ENCODE results near the gene TMEM19.

The TMEM19 gene
- 6.7 to 10.2 (median 8.7) reads per million in 3 donors for total RNA-seq

DNA sequence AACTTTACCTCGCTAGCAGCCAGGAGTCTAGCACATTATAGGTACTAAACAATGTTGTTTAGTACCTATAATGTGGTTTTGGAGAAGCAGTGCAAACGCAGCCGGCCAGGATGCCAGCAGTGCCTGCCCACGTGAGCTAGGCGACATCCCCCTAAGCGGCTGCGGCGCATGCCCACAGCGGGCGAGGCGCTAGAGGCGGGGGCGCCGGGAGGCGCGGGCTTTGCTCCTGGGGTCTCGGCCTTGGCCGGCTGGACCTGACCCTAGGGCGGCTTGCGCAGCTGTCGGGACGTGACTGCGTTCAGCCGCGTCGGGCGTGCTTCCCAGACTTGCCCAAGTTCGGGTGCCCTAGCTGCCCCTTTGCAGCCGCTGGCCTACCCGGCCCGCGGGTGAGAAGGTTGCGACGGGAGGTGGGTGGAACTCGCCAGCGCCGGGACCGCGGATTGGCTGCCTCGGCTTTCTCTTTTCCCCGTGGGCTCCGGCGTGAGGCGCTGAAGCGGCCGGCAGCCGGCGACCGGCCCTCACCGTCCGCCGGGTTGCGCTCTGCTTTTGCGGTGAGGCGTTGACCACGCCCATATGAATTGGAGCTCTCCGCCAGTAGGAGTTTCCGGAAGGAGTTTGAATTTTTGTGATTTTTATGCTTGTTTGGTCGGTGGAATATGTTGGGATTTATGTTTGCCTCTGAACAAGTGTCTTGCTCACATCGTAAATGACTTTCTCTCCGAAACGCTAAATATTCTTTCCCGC, at the start of gene TMEM19:
Gene TMEM19 (plus strand): TSS at position 169 of the 744 bp plus-strand sequence. CDS start 599 bp downstream, outside the sequence.
- H3K9me3 ChIP-seq (ENCODE audit: control insufficient read depth, low read length) = no peaks in the 10 kb centered on the region
- peak within 1 kb of the TSS; percentile 77 for H3K27ac ChIP-seq (ENCODE audit: insufficient read depth, low read length, poor library complexity, severe bottlenecking)
- peak within 1 kb of the TSS; percentile 80 for H3K4me3 ChIP-seq (ENCODE audit: insufficient read depth, low read depth, low read length, poor library complexity, severe bottlenecking)
- no peaks in the 10 kb centered on the region for H3K4me1 ChIP-seq (ENCODE audit: control insufficient read depth, insufficient read depth, low read length, poor library complexity, severe bottlenecking)
- H3K36me3 ChIP-seq (ENCODE audit: control insufficient read depth, insufficient read depth, low read length) = no peaks in the 10 kb centered on the region
- DNase-seq = peak; percentile 57 to 74 (median 72)
- H3K27me3 ChIP-seq (replicated peaks; ENCODE audit: control insufficient read depth, insufficient read depth, low read length, poor library complexity, severe bottlenecking) = no peaks in the 10 kb centered on the region

DNA sequence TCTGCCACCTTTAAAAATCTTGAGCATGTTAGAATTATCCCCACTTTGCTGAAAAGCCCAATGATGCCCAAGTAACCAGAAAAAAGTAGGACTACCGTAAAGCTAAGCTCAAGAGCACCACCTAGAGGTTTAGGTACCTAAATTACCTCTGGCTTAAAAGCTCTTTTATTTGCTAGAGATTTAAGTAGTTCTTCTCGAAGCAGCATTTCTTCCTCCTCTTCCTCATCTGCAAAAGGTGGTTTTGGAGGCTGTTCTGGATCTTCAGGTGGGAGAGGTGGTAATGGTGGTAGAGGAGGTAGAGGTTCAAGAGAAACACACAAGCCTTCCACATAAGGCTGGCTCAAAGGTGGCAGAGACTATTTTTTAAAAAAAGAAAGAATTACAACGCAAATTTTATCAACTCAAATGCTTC, 49.2 kb upstream of the TMEM19 start:
- H3K27me3 ChIP-seq (replicated peaks; ENCODE audit: control insufficient read depth, insufficient read depth, low read length, poor library complexity, severe bottlenecking) = no peaks in the 10 kb centered on the region
- H3K9me3 ChIP-seq (ENCODE audit: control insufficient read depth, low read length) = no peaks in the 10 kb centered on the region
- peaks cover 61% of the 10 kb centered on the region for H3K36me3 ChIP-seq (ENCODE audit: control insufficient read depth, insufficient read depth, low read length)
- no peak for DNase-seq
- no peak overlapping the region for H3K27ac ChIP-seq (ENCODE audit: insufficient read depth, low read length, poor library complexity, severe bottlenecking)
- H3K4me3 ChIP-seq (ENCODE audit: insufficient read depth, low read depth, low read length, poor library complexity, severe bottlenecking) = no peak overlapping the region
- H3K4me1 ChIP-seq (ENCODE audit: control insufficient read depth, insufficient read depth, low read length, poor library complexity, severe bottlenecking) = no peaks in the 10 kb centered on the region

DNA sequence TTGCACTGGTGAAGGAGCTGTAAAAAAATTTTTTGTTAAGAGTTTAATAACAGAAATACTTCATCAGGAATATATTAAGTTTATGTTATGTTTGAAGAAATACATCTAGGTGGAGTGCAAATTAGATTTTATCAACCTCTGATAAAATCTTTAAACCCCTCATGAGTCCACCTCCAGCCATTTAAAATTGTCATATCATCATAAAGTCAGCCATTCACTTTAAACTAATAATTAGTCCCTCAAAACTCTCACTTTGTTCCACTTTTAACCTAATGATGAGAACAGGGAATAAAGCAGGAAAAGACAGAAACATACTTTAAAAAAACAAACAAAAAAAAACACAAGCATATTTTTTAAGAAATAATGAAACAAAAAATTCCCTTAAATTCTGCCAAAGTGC, 47.4 kb upstream of the TMEM19 start:
- H3K36me3 ChIP-seq (ENCODE audit: control insufficient read depth, insufficient read depth, low read length) = peaks cover 60% of the 10 kb centered on the region
- no peak overlapping the region for H3K4me3 ChIP-seq (ENCODE audit: insufficient read depth, low read depth, low read length, poor library complexity, severe bottlenecking)
- H3K27me3 ChIP-seq (replicated peaks; ENCODE audit: control insufficient read depth, insufficient read depth, low read length, poor library complexity, severe bottlenecking) = no peaks in the 10 kb centered on the region
- H3K4me1 ChIP-seq (ENCODE audit: control insufficient read depth, insufficient read depth, low read length, poor library complexity, severe bottlenecking) = no peaks in the 10 kb centered on the region
- H3K9me3 ChIP-seq (ENCODE audit: control insufficient read depth, low read length) = no peaks in the 10 kb centered on the region
- no peak for DNase-seq
- H3K27ac ChIP-seq (ENCODE audit: insufficient read depth, low read length, poor library complexity, severe bottlenecking) = no peak overlapping the region

DNA sequence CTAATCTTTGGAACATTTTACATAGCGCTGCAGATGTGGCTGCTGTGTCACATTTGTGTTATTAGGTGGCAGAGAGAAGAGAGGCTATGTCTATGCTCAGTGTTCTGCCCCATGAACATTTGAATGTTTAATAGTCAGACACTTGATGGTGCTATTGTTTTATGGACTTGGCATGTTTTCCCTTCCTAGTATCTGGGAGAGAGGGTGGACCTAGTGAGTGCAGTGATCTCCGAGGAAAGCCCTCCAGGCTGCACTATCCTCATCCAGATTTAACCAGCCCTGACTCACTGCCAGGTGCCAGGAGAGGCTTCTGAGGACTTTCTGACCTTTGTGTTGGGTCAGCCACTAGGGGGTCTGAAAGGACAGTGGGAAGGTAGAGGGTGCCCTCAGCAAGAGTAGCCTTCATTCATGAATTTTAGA, 46.5 kb upstream of the TMEM19 start:
- Histone ChIP-seq H3K27ac (ENCODE audit: insufficient read depth, low read length, poor library complexity, severe bottlenecking) (no peak overlapping the region), H3K4me1 (ENCODE audit: control insufficient read depth, insufficient read depth, low read length, poor library complexity, severe bottlenecking) (no peaks in the 10 kb centered on the region), H3K27me3 (replicated peaks; ENCODE audit: control insufficient read depth, insufficient read depth, low read length, poor library complexity, severe bottlenecking) (no peaks in the 10 kb centered on the region), H3K9me3 (ENCODE audit: control insufficient read depth, low read length) (no peaks in the 10 kb centered on the region), H3K4me3 (ENCODE audit: insufficient read depth, low read depth, low read length, poor library complexity, severe bottlenecking) (no peak overlapping the region), H3K36me3 (ENCODE audit: control insufficient read depth, insufficient read depth, low read length) (peaks cover 60% of the 10 kb centered on the region)
- DNase-seq = no peak

DNA sequence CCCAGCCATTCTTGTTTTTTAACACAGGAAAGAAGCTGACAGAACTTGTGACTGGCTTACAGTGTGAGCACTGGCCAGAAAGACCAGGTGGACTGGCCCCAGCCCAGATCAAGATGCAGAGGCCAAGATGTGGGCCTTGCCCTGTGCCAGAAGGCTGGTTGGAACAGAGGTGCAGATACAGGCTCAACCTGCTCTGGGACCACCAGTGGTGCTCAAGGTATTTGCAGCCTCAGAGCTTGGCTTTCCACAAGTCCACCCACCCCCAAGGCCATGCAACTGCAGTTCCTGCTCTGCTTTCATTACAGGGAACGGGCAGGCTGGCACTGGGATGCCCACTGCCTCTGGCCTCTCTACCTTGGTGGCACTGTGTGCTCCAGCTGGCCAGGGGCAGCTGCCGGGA, 45.6 kb upstream of the TMEM19 start:
- Histone ChIP-seq H3K9me3 (ENCODE audit: control insufficient read depth, low read length) (no peaks in the 10 kb centered on the region), H3K4me3 (ENCODE audit: insufficient read depth, low read depth, low read length, poor library complexity, severe bottlenecking) (no peak overlapping the region), H3K36me3 (ENCODE audit: control insufficient read depth, insufficient read depth, low read length) (peaks cover 60% of the 10 kb centered on the region), H3K27ac (ENCODE audit: insufficient read depth, low read length, poor library complexity, severe bottlenecking) (peak overlapping the region; percentile 7), H3K27me3 (replicated peaks; ENCODE audit: control insufficient read depth, insufficient read depth, low read length, poor library complexity, severe bottlenecking) (no peaks in the 10 kb centered on the region), H3K4me1 (ENCODE audit: control insufficient read depth, insufficient read depth, low read length, poor library complexity, severe bottlenecking) (no peaks in the 10 kb centered on the region)
- no peak for DNase-seq

DNA sequence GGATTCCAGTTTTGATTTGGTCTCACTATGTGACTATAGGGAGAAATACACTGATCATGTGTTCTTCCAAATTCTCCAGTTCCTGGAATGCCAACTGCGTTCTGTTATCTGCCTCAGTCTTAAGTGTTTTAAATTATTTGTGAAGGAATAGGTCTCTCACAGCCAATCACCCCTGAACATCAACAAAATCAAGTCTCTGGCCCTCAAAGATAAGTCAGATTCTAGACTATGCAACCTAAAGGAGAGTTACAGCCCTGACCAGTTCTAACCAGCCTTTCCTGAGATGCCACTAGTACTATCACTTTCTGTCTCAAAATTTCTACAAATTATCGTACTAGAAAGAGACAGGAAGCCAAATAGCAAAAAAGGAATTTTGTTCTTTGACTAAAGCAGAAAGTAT, 44.5 kb upstream of the TMEM19 start:
- no peak overlapping the region for H3K27ac ChIP-seq (ENCODE audit: insufficient read depth, low read length, poor library complexity, severe bottlenecking)
- no peaks in the 10 kb centered on the region for H3K27me3 ChIP-seq (replicated peaks; ENCODE audit: control insufficient read depth, insufficient read depth, low read length, poor library complexity, severe bottlenecking)
- H3K4me3 ChIP-seq (ENCODE audit: insufficient read depth, low read depth, low read length, poor library complexity, severe bottlenecking) = no peak overlapping the region
- H3K4me1 ChIP-seq (ENCODE audit: control insufficient read depth, insufficient read depth, low read length, poor library complexity, severe bottlenecking) = no peaks in the 10 kb centered on the region
- H3K36me3 ChIP-seq (ENCODE audit: control insufficient read depth, insufficient read depth, low read length) = peaks cover 63% of the 10 kb centered on the region
- DNase-seq = no peak
- no peaks in the 10 kb centered on the region for H3K9me3 ChIP-seq (ENCODE audit: control insufficient read depth, low read length)

DNA sequence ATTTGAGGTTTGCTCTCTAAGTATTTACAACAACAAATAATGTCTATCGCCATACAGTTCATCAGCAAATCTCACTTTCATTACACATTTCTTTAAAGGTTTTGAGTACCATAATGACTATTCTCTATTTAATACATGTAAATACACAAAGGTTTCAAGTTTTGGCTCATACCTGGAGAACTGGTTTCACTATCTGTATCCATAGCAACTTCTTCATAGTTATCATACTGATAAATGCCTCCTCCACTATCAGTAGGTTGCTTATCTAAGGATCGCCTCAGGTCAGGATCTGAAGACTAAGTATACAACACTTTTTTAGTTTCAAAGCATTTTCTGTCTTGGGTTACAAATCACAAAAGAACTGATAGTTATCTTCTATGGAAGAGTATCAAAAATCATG, 43.6 kb upstream of the TMEM19 start:
- no peak overlapping the region for H3K27ac ChIP-seq (ENCODE audit: insufficient read depth, low read length, poor library complexity, severe bottlenecking)
- DNase-seq = no peak
- H3K27me3 ChIP-seq (replicated peaks; ENCODE audit: control insufficient read depth, insufficient read depth, low read length, poor library complexity, severe bottlenecking) = no peaks in the 10 kb centered on the region
- H3K4me3 ChIP-seq (ENCODE audit: insufficient read depth, low read depth, low read length, poor library complexity, severe bottlenecking) = no peak overlapping the region
- peaks cover 72% of the 10 kb centered on the region for H3K36me3 ChIP-seq (ENCODE audit: control insufficient read depth, insufficient read depth, low read length)
- H3K4me1 ChIP-seq (ENCODE audit: control insufficient read depth, insufficient read depth, low read length, poor library complexity, severe bottlenecking) = no peaks in the 10 kb centered on the region
- H3K9me3 ChIP-seq (ENCODE audit: control insufficient read depth, low read length) = no peaks in the 10 kb centered on the region

DNA sequence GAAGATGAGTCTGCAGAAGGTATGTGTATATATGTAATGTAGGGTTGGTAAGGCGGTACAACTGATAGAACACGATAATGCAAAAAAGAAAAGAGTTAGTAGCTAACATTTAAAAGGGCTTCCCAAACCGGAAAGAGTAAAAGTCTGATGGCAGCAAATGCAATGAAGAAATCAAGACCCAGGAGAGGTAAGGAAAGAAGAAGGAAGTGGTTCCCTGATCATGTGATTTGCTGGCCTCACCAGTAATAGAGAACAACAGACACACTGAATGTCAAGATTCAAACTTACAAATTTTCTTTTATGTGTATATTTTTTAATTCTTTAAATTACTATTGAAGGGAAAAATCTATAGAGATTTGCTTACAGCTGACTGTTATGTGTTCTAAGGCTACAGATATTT, 40.6 kb upstream of the TMEM19 start:
- H3K36me3 ChIP-seq (ENCODE audit: control insufficient read depth, insufficient read depth, low read length) = peaks cover 62% of the 10 kb centered on the region
- DNase-seq = no peak
- no peaks in the 10 kb centered on the region for H3K9me3 ChIP-seq (ENCODE audit: control insufficient read depth, low read length)

DNA sequence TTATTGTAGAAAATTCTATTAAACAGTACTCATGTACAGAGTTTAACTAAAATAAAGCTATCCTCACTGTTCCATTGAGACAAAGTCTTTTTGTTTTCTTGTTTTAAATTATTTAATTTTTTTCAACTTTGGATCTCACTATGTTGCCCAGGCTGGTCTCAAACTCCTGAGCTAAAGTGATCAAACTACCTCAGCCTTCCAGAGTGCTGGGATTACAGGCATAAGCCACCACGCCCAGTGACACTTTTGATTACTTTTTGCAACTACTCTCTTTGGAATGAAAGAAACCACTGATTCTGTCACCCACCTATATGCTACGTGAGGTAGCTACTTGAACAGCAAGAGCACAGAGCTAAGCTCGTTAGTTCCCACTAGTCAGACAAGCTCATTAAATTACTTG, 39.4 kb upstream of the TMEM19 start:
- Histone ChIP-seq H3K36me3 (ENCODE audit: control insufficient read depth, insufficient read depth, low read length) (peaks cover 56% of the 10 kb centered on the region), H3K4me1 (ENCODE audit: control insufficient read depth, insufficient read depth, low read length, poor library complexity, severe bottlenecking) (no peaks in the 10 kb centered on the region), H3K27me3 (replicated peaks; ENCODE audit: control insufficient read depth, insufficient read depth, low read length, poor library complexity, severe bottlenecking) (no peaks in the 10 kb centered on the region), H3K9me3 (ENCODE audit: control insufficient read depth, low read length) (no peaks in the 10 kb centered on the region), H3K4me3 (ENCODE audit: insufficient read depth, low read depth, low read length, poor library complexity, severe bottlenecking) (no peak overlapping the region), H3K27ac (ENCODE audit: insufficient read depth, low read length, poor library complexity, severe bottlenecking) (no peak overlapping the region)
- DNase-seq = no peak

More for the DNA sequence above, 40.6 kb upstream of the TMEM19 start:
- no peaks in the 10 kb centered on the region for H3K27me3 ChIP-seq (replicated peaks; ENCODE audit: control insufficient read depth, insufficient read depth, low read length, poor library complexity, severe bottlenecking)
- H3K27ac ChIP-seq (ENCODE audit: insufficient read depth, low read length, poor library complexity, severe bottlenecking) = no peak overlapping the region
- no peak overlapping the region for H3K4me3 ChIP-seq (ENCODE audit: insufficient read depth, low read depth, low read length, poor library complexity, severe bottlenecking)
- H3K4me1 ChIP-seq (ENCODE audit: control insufficient read depth, insufficient read depth, low read length, poor library complexity, severe bottlenecking) = no peaks in the 10 kb centered on the region

DNA sequence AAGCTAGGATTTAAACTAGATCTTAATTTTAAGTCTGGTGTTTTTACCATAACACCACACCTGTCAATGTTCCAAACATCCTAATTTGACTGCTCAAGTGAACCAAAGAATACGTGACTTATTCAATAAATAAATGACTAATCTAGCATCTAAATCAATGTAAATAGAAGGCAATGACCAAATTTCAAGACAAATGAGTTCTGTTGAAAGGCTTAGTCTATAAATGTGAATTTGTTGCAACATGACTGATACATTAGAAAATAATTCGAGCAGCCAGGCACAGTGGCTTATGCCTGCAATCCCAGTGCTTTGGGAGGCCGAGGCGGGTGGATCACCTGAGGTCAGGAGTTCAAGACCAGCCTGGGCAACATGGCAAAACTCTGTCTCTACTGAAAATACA, 37.3 kb upstream of the TMEM19 start:
- H3K27ac ChIP-seq (ENCODE audit: insufficient read depth, low read length, poor library complexity, severe bottlenecking) = no peak overlapping the region
- peaks cover 47% of the 10 kb centered on the region for H3K36me3 ChIP-seq (ENCODE audit: control insufficient read depth, insufficient read depth, low read length)
- no peak for DNase-seq
- H3K9me3 ChIP-seq (ENCODE audit: control insufficient read depth, low read length) = no peaks in the 10 kb centered on the region
- no peaks in the 10 kb centered on the region for H3K4me1 ChIP-seq (ENCODE audit: control insufficient read depth, insufficient read depth, low read length, poor library complexity, severe bottlenecking)
- H3K4me3 ChIP-seq (ENCODE audit: insufficient read depth, low read depth, low read length, poor library complexity, severe bottlenecking) = no peak overlapping the region
- no peaks in the 10 kb centered on the region for H3K27me3 ChIP-seq (replicated peaks; ENCODE audit: control insufficient read depth, insufficient read depth, low read length, poor library complexity, severe bottlenecking)

Data from effector memory CD4-positive, alpha-beta T cell (primary cell).